ENCODE results near the gene TOMM7. TPM values are rescaled to one million over a fixed set of nuclear protein-coding genes. Genes with fewer than 3 reads are reported as not detected.

TOMM7 gene
- total and polyA plus RNA-seq, 10 of the 15 experiments (the other 5 are each of a cell fraction or from before 2014, with no cell fraction given), result 151 to 1,497 (median 322) TPM

DNA sequence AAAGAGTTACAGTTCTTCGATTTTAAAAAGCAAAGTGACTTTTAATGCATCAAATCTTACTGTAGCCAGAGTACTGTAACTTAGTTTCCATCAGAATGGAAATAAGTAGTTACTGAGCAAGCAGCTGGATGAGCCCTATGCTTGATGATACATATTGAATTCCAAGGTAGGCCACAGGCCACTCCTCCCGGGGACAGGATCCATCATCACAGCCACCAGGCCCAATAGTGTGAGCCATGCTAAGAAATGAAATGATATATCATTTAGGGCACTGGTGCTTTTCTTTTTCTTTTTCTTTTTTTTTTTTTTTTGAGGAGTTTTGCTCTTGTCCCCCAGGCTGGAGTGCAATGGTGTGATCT is 42.9 kb upstream of the TOMM7 start:
- Histone ChIP-seq H2AFZ (ENCODE audit: control insufficient read depth, low read depth, low read length) (no peak overlapping the region), H3K4me1 (ENCODE audit: control insufficient read depth, insufficient read depth, low read length) (no peaks in the 10 kb centered on the region; the same call in none of the 2 replicates), H3K27me3 (replicated peaks in 1 of 2; ENCODE audit: control insufficient read depth in 2 of 2, insufficient read depth in 2 of 2, low read length in 1 of 2) (no peaks in the 10 kb centered on the region), H3K79me2 (ENCODE audit: control insufficient read depth, insufficient read depth, low read length) (no peaks in the 10 kb centered on the region), H3K36me3 (ENCODE audit: control insufficient read depth in 2 of 2, insufficient read depth in 2 of 2, low read length in 1 of 2) (peaks cover 0 to 4% of the 10 kb centered on the region in 2 experiments; a peak in 1 of 4 replicates), H3K27ac (ENCODE audit: control insufficient read depth, insufficient read depth) (no peak overlapping the region), H3K4me3 (no peak overlapping the region), H4K20me1 (ENCODE audit: control insufficient read depth, insufficient read depth) (no peaks in the 10 kb centered on the region), H3K9me3 (replicated peaks; ENCODE audit: control insufficient read depth, insufficient read depth, low read length) (no peaks in the 10 kb centered on the region; the same call in 2 of the 3 replicates), H3K9ac (ENCODE audit: control insufficient read depth, insufficient read depth, low read length) (no peak overlapping the region), H3K4me2 (ENCODE audit: control insufficient read depth, insufficient read depth) (no peak overlapping the region)
- no peak for DNase-seq (ENCODE audit: low read depth, low spot score)
- intact Hi-C loops (cut with micrococcal nuclease; ENCODE audit: unreplicated experiment) (no loop called here), in situ Hi-C loops (cut with MboI) (no loop called here)
- BruUV-seq (replicated peaks), result no TSS peak
- 57% methylated on average over 2 of the region's 2 CpGs for WGBS (ENCODE audit: insufficient coverage, insufficient replicate concordance, low lambda C conversion rate, missing lambda C conversion rate)
- ATAC-seq, result no peak
- POLR2A ChIA-PET, result interaction anchor here (3.3 kb wide), 1 partner anchor 9 kb away, joined by 19 read pairs; no protein-coding TSS in a partner anchor
- RAD21 ChIA-PET (ENCODE audit: unreplicated experiment), result interaction anchor here (1.0 kb wide), 1 partner anchor 7 kb away, joined by 4 read pairs; no protein-coding TSS in a partner anchor
- FAIRE-seq, result no peak
- SMC1A ChIA-PET (ENCODE audit: uncharacterized antibody, unreplicated experiment), result no interaction called here
- CTCF ChIA-PET, result no interaction called here
- no peak for TF ChIP-seq HDAC6 (IDR thresholded peaks at IDR 0.05; ENCODE audit: unreplicated experiment)
- TF ChIP-seq, protein P1, sequence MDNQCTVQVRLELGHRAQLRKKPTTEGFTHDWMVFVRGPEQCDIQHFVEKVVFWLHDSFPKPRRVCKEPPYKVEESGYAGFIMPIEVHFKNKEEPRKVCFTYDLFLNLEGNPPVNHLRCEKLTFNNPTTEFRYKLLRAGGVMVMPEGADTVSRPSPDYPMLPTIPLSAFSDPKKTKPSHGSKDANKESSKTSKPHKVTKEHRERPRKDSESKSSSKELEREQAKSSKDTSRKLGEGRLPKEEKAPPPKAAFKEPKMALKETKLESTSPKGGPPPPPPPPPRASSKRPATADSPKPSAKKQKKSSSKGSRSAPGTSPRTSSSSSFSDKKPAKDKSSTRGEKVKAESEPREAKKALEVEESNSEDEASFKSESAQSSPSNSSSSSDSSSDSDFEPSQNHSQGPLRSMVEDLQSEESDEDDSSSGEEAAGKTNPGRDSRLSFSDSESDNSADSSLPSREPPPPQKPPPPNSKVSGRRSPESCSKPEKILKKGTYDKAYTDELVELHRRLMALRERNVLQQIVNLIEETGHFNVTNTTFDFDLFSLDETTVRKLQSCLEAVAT (IDR thresholded peaks at IDR 0.05), result no peak
- TF ChIP-seq KLF5 (IDR thresholded peaks at IDR 0.05; ENCODE audit: partially characterized antibody), result no peak
- TF ChIP-seq KDM1A (IDR thresholded peaks at IDR 0.05; ENCODE audit: borderline replicate concordance), result no peak
- TF ChIP-seq TBL1XR1 (IDR thresholded peaks at IDR 0.05; ENCODE audit: low read depth, low read length), result no peak
- TF ChIP-seq ZZZ3 (IDR thresholded peaks at IDR 0.05; ENCODE audit: control insufficient read depth, insufficient read length, low read depth), result no peak
- no peak for TF ChIP-seq RAD21 (IDR thresholded peaks at IDR 0.05; ENCODE audit: insufficient read depth, low read depth, low read length)
- TF ChIP-seq, protein P2, sequence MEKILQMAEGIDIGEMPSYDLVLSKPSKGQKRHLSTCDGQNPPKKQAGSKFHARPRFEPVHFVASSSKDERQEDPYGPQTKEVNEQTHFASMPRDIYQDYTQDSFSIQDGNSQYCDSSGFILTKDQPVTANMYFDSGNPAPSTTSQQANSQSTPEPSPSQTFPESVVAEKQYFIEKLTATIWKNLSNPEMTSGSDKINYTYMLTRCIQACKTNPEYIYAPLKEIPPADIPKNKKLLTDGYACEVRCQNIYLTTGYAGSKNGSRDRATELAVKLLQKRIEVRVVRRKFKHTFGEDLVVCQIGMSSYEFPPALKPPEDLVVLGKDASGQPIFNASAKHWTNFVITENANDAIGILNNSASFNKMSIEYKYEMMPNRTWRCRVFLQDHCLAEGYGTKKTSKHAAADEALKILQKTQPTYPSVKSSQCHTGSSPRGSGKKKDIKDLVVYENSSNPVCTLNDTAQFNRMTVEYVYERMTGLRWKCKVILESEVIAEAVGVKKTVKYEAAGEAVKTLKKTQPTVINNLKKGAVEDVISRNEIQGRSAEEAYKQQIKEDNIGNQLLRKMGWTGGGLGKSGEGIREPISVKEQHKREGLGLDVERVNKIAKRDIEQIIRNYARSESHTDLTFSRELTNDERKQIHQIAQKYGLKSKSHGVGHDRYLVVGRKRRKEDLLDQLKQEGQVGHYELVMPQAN (conservative IDR thresholded peaks at IDR 0.05), result no peak
- TF ChIP-seq TCF12 (IDR thresholded peaks at IDR 0.05; ENCODE audit: low read depth, low read length), result no peak
- TF ChIP-seq, protein P3, sequence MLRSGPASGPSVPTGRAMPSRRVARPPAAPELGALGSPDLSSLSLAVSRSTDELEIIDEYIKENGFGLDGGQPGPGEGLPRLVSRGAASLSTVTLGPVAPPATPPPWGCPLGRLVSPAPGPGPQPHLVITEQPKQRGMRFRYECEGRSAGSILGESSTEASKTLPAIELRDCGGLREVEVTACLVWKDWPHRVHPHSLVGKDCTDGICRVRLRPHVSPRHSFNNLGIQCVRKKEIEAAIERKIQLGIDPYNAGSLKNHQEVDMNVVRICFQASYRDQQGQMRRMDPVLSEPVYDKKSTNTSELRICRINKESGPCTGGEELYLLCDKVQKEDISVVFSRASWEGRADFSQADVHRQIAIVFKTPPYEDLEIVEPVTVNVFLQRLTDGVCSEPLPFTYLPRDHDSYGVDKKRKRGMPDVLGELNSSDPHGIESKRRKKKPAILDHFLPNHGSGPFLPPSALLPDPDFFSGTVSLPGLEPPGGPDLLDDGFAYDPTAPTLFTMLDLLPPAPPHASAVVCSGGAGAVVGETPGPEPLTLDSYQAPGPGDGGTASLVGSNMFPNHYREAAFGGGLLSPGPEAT (IDR thresholded peaks at IDR 0.05; ENCODE audit: low read depth), result no peak
- no peak for TF ChIP-seq STAT3 (IDR thresholded peaks at IDR 0.05; ENCODE audit: low read depth, low read length)
- no peak for TF ChIP-seq CHD4 (IDR thresholded peaks at IDR 0.05)
- TF ChIP-seq, protein P4, sequence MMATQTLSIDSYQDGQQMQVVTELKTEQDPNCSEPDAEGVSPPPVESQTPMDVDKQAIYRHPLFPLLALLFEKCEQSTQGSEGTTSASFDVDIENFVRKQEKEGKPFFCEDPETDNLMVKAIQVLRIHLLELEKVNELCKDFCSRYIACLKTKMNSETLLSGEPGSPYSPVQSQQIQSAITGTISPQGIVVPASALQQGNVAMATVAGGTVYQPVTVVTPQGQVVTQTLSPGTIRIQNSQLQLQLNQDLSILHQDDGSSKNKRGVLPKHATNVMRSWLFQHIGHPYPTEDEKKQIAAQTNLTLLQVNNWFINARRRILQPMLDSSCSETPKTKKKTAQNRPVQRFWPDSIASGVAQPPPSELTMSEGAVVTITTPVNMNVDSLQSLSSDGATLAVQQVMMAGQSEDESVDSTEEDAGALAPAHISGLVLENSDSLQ (IDR thresholded peaks at IDR 0.05), result no peak
- no peak for TF ChIP-seq TARDBP (IDR thresholded peaks at IDR 0.05; ENCODE audit: borderline replicate concordance)
- TF ChIP-seq CHD2 (IDR thresholded peaks at IDR 0.05; ENCODE audit: borderline replicate concordance, low read depth, low read length), result no peak
- no peak for TF ChIP-seq CREM (IDR thresholded peaks at IDR 0.05; ENCODE audit: low read depth)
- TF ChIP-seq, protein P5, sequence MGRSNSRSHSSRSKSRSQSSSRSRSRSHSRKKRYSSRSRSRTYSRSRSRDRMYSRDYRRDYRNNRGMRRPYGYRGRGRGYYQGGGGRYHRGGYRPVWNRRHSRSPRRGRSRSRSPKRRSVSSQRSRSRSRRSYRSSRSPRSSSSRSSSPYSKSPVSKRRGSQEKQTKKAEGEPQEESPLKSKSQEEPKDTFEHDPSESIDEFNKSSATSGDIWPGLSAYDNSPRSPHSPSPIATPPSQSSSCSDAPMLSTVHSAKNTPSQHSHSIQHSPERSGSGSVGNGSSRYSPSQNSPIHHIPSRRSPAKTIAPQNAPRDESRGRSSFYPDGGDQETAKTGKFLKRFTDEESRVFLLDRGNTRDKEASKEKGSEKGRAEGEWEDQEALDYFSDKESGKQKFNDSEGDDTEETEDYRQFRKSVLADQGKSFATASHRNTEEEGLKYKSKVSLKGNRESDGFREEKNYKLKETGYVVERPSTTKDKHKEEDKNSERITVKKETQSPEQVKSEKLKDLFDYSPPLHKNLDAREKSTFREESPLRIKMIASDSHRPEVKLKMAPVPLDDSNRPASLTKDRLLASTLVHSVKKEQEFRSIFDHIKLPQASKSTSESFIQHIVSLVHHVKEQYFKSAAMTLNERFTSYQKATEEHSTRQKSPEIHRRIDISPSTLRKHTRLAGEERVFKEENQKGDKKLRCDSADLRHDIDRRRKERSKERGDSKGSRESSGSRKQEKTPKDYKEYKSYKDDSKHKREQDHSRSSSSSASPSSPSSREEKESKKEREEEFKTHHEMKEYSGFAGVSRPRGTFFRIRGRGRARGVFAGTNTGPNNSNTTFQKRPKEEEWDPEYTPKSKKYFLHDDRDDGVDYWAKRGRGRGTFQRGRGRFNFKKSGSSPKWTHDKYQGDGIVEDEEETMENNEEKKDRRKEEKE (IDR thresholded peaks at IDR 0.05), result no peak
